NCI-H2107 (cell line): ENCODE results near the gene KIAA0040.

Experiments used
- DNase-seq: peaks from one replicate; lab custom pipeline; 2025; lab: John Stamatoyannopoulos, UW

Gene KIAA0040

DNA sequence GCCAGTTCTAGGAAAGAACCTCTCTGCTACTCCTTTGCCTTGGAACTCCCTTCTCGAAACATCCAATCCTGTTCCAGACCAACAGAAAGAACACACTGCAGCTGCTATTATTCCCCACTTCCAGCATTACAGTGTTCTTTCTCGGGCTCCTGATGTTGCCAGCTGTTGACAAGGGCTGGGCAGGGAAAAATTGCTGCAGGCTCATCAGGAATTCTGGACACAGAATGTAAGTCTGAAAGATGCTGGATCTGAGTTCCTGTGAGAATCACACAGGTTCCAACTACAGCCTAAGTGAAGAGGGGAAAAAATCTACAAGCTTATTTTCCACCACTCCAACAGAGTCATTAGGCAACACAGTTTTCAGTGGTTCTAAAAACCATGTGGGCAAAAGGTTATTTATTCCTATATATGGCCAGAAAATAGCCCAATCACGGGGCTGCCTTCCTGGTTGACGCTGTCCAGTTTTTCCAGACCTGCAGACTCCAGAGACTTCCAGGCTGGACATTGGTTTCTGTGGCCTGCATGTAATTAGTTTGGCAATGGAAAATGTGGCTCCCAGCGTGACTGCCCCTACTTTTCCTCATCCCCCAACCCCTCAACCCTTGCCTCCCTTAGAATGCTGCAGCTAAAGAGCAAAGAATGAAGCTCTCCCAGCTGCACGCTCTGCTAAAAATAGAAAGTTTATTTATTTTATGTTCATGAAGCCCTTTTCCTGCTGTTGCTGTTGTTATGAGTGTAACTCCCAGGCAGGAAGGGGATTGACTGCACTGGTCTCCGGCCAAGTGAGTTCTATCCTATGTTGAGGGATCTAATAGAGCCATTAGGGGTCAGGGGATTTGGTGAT is 8.3 kb upstream of the KIAA0040 start:
- no peak for DNase-seq

DNA sequence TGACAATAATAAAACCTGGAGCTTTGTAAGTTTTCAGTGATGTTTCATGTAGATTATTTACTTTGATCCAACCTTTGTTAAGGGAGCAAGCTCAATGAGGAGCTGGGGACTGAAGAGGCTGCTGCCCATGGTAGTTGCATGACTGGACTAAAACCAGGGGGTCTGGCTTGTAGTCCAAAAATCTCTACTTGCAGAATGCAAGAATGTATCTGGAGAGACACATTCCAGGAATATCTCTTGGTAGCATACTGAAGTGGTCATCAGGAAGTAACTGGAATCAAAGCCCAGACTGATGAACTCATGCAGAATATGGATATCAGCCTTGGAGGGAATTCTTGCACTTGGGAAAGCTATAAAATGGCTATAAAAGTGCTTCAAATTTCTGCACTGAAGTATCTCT is 5.8 kb upstream of the KIAA0040 start:
- no peak for DNase-seq

DNA sequence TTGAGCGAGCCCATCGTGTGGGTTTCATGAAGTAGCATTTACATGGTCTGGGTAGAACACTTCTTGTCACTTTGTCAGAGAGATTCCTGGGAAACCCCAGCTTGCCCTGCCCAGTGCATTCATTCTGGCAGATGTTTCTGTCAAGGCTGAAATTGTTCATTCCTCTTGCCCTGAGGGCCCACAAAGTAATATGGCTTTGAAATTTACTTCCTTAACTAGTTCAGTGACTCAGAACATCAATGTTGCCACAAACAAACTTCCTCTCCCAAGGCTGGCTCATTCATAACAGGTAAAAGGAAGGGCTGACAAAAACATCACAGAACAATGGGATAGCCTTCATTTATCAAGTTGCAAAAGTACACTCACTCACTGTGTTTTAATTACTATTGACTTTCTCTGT is 5.0 kb upstream of the KIAA0040 start:
- no peak for DNase-seq

DNA sequence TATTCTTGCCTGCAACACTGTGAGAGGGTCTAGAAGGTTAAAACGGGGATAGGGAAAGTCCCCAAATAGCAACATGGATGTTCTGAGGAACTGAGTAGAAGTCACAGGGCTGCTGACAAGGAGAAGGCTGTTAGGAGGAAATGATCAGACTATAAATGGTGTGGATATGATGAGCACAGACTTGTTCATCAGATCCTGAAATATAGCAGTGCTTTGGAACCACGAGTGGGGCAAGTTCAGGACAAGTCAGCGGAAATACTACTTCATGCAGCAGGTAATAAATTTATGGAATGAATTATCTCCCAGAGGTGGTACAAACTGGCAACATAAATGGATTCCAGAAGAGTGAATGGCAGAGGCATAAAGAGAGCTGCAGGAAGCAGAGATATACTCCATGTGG is 3.2 kb upstream of the KIAA0040 start:
- DNase-seq: no peak

DNA sequence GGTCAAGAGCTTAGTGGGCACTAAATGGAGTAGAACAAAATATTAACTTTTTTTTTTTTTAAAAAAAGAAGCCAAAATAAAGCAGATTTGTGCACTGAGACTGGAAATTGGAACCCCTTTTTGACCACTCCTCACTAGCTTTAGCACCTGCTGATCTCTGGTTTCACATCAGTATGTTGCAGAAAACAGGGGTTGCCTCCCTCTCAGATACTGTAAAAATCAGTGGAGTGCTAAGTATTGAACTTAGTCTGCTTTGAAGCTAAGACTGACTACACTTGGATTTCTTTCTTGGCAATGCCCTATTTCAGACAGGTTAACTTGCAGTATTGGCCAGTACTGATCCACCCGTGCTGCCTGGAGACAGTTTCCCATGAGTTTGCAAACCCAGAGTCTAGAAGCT is 2.7 kb upstream of the KIAA0040 start:
- no peak for DNase-seq

DNA sequence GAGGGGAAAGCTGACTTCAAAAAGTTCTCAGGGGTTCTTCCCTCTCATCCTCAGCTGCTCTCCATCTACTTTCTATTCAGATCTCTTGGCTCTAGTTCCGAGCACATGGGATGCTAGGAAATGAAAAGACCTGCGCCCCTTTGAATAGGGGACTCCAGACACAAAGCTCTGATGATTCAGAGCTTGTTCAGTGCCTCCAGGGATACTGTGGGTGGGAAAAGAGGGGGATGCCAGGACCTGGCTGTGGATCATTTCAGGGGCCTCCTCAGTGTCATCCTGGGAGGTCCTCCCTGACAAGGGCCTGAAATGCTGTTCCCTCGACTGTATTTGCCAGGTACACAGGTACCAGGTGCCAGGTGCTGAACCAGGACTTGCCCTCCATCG is 943 bp upstream of the KIAA0040 start:
- DNase-seq: no peak

DNA sequence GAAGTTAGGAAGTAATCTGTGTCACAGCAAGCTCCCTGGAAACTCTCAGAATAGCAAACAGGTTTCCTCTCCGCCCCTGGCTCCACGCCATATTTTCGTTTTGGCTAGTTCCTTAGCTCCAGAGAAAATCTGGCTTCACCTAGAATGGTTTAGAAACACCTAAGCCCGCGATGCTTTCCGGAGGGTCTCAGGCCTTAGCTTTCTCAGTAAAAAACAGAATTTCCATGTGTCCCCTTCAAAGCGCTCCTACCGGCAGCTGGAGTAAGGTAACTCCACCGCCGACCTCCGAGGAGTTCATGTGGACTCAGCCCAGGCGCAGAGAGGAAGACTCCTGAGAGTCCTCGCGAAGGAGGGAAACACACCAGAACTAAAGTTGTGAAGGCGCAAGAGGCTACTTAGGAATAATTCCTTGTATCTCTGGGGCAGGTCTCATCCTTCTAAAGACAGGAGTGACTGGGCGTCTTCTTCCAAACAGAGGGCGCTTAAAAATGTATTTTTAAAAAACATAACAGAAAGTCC is 406 bp downstream of the KIAA0040 start:
- DNase-seq: peak; percentile 15

DNA sequence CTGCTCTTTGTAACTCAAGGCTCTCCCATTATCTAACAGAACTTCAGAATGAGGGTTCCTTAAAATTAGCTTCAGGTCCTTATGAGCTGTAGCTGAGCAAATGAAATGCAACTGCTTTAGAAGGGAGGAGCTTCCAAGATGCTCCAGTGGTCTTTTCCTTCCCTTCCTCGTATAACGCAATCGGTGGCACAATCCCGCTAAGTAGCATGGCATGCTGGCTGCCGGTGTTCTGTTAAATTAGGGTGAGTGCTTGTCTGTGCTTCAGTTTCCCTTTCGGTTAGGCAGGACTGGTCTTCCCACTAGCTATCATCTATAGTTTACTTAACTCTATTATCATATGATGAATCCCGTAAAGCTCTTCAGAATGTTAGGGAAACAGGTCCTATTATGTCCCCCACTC is 917 bp downstream of the KIAA0040 start:
- peak; percentile 19 for DNase-seq

DNA sequence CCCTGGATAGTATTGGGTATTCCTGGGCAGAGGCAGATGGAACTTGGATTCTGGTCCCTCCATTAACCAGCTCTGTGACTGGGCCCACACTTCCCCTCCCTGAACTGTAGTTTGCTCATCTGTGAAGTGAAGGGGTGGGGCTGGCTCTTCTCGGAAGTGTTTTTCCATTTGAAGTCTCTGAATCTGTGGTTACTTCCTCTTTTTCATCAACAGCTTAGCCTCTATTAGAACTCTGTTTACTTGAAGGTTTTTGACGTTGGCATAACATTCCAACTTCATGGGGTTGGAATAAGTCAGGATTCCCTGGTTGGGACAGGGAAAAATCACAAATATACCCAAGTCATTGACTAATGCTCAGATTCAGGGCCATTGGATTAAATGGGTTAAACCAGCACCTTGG is 3.6 kb downstream of the KIAA0040 start:
- no peak for DNase-seq

DNA sequence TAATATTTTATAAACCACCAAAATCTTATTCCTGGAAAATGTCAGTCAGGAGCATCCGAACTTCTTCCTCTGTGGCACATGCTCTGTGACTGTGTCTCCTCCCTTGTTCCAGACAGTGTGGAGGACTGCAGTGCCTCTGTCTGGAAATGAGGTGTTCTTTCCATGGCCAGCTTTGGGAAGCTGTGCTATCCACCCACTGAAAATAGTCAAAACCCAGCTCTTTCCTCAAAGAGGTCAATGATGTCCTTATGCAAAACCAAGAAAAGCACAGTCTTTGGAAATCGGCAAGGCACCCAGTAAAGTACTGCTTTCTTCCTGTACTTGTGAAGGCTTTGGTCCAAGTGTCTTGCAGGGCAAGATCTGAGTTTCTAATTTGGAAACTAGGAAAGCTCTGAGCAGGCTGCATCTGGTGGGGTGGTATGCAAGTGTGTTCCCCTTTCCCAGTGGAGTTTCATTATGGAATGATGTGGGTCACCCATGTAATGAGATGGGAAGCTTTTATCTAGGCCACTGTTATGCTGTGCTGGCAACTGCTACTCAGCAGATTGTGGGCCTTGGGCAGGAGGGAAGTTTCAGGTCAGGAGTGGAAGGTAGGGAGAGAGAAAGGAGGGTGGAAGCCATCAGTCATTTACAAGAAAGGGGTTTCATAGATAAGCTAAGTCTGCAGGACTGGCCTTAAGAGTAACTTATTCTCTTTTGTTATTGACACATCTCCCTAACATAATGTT is 6.0 kb downstream of the KIAA0040 start:
- no peak for DNase-seq

DNA sequence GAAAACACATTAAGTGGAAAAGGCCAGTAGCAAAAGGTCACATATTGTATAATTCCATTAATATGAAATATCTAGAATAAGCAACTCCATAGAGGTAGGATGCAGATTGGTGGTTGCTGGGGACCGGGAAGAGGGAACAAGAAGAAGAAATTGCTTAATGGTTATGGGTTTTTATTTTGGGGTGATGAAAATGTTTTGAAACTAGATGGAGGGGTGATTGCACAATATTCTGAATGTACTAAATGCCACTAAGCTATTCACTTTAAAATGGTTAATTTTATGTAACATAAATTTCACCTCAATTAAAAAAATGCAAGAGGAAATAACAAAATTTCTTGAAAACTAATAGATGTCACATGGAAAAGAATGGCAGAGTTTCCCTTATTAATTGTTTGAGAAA is 6.7 kb downstream of the KIAA0040 start:
- DNase-seq: no peak

DNA sequence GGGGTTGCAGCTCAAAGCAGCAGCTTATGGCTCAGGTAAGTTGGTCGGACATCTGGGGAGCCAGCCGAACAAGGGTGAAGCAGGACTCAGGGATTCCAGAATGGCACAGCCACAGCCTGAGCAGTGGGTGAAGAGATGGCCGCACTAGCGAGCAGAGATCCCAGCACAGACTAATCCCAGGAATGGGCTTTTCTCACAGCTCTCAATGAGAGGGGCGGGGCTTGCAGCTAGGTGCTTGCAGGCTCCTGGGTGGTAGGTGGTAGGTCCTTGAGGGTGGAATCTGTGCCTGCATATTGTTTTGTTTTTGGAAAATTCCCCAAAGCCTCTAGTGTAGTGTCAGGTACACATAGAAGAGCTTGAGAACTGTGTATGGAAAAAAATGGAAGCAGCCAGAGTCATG is 9.0 kb downstream of the KIAA0040 start:
- no peak for DNase-seq

DNA sequence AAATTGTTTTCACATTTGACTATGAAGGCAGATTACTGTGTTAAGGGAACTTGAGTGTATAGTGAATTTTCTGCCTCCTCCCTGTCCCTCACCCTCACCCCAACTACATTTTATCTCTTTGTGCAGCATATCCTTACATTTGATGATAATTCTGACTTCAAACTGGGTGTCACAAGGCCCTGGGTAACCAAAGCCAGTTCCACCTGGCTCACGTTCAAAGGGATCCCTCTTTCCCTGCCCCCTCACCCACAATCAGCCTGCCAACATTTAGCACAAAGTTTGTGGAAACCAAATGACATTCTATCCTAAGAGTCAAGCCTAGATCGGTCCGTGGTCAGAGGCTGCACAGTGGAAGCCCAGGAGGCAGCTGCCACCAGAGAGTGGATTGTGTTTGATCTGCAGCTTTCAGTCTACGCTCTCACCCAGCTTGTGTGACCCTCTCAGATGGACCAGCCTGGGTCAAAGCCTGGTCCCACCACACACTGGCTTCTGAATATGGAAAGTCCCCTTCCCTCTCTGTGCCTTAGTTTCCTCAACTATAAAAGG is 10.3 kb downstream of the KIAA0040 start:
- no peak for DNase-seq

DNA sequence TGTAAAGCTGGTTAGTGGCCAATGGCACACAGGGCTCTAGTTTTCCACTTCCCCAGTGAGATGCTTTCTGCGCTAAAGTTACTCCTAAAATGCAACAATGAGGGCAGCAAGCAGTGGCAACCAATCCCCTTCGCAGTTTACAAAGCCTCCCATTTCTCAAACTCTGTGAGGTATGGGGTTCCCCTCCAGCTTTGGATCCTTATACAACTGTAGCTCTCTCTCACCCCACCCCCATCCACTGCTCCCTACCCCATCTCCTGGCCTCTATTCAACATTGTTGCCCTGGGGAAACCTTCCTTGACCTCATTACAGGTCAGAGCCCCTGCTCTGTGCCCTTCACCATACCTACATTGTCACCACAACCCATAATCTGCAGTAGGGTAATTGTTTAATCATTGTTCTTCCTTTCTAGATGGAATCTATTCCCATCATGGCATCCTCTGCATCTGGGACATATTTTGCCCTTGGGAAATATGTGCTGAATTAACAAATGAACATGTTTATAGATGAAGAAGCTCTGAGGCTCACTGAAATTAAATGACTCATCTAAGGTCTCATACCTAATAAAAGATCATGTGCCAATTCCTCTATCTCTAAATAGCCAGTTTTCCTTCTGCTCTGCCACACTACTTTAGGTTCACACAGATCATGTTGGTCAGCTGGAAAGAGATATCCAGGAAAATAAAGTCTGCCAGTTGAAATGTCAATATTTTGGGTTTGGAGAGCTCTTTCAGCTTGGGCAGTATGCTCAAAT is 12.6 kb downstream of the KIAA0040 start:
- DNase-seq: no peak

DNA sequence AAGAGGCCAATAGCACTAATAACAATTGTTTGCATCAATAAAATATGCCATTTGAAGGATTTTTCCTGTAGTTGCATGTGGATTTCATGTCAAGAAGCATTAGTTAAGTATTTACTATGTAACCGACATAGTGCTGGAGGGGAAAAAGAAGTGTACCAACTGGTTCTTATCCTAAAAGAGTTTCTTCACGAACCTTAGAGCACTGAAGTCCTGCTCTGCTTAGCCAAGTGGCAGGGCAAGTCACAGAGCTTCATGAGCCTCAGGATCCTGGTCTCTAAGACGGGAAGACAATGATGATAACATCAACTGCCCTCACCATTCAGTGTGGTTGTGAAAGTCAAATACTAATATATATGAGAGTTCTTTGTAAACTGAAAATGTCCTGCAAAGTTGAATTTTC is 14.1 kb downstream of the KIAA0040 start:
- no peak for DNase-seq

DNA sequence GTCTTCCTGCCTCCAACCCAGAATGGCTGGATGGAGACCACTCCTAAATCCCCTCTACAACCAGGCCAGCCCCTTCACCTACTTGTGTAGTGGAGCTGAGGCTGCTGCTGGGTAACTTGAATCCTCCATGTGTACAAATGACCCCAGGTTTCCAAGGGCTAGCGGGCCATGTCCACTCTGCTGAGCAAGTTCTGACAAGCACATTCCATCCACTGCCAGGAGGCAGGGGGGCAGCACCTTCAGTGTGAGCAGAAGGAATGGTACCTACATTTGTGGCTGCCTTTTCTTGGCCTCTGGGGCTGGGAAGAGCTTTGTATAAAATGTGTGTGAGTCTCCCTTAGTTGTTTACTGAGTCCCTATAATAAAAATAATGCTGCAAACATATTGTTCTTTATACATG is 14.5 kb downstream of the KIAA0040 start:
- DNase-seq: no peak

DNA sequence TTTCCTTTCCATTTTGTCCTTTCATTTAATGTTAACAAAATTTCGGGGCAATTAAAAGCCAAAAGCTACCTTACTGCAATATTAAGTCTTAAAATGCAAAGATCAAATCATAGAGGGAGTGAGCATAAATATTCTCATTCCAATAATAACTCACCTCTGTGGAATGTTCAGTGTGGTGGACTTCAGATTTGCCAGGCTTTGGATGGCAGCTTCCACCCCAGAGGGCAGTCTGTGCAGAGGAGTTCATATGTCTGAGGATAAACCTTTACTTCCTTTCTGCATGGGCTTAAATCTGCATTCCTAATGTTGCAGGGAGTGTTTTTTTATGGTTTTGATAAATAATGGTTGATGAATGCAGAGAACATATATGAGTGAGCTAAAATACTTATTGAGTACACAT is 16.3 kb downstream of the KIAA0040 start:
- no peak for DNase-seq

DNA sequence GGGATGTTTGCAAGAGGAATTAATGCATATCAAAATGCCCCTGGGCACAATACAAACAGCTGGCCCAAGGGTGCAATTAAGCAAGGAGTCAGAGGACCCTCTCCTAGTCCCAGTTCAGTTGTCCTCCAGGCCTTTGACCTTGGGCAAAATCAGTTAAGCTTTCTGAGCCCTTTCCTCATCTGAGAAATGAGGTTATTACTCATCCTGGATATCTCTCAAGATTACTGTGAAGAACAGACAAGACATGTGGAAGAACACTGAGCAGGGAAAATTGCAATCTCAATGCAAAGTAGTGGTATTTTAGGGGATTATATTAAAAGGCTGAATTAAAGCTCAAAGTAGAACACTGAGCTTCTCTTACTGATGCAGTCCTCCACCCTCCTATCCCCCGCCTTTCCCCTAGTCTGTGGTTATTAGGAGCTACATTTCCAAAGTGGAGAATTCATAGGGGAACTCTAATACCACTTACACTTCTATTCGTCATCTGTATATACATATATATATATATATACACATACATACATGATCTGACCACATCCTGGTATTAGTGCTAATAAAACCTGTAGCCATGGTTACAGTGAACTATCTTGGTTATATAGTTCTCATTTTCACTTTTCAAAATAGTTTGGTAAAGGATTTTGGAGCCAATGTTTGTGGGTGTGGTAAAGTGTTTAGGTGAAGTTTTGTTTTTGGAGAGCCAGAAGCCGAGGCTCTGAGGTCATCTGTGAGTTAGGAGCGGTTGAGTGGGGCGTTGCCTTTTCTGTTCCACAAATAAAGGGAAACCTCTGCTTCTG is 18.1 kb downstream of the KIAA0040 start:
- no peak for DNase-seq

DNA sequence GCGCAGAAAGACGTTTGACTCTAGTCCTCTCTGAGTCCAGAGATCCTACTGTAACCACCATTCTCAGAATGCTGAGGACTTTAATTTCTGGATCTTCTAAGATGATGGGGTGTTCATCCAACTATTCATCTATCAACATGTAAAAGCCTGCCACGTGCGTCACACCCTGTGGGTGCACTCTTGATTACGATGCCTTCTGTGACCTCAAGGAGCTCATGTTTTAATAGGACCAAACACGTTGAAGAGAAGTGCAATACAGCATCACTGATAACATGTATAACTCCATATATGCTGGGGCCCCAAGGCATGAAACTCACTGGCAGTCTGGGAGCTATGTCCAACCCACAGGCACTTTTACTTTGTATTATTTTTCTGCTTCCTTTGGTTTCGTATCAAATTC is 19.0 kb downstream of the KIAA0040 start:
- no peak for DNase-seq

DNA sequence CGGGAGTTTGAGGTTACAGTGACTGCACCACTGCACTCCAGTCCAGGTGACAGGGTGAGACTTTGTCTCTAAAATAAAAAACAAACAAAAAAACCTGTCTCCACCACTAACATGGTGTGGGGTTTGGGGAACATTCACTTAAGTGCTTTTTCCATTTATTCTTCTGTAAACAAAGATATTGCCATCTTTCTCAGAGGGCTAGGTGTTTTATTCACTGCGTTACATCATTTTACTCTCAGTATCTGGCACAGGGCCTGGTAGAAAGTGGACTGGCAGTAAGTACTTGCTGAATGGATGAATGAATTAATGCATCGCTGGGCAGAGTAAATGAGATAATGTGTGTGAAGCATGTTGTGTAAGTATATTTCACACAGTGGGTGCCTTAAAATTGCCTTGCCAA is 20.1 kb downstream of the KIAA0040 start:
- DNase-seq: peak; percentile 51
